HepG2 (cell line): ENCODE data around the gene STXBP5L. TPM values are rescaled to one million over a fixed set of nuclear protein-coding genes. Genes with fewer than 3 reads are reported as not detected.

Source experiments
- ATAC-seq: fragments of 200-7000 bp; cut with Tn5 transposase; 3 replicates; pipeline ENCODE4 v1.9.1; 2020; ENCODE audit warnings: mild to moderate bottlenecking, moderate library complexity
- BruUV-seq: library from RNA; stranded (reverse); fragments of 400-500 nt; replicated peaks from 2 replicates; lab custom pipeline; 2021; lab: Mats Ljungman, UMichigan
- CTCF ChIA-PET: fragments of 300-600 bp; formaldehyde crosslinking; extraction: SDS; loops from one replicate; lab custom pipeline; 2021; ENCODE audit warnings: low total read pairs, inconsistent platforms, low intra/inter-chr PET ratio; lab: Yijun Ruan, JAX
- POLR2A ChIA-PET: fragments of 350-600 bp; sonication (Branson Sonifier 250); formaldehyde crosslinking; loops from one replicate; lab custom pipeline; 2020; ENCODE audit warnings: antibody characterized with exemption, inconsistent platforms; lab: Yijun Ruan, JAX
- DNase-seq: peaks from one replicate; pipeline ENCODE4 v3.0.0-alpha.2; 2015; ENCODE audit warnings: low spot score
- FAIRE-seq: peaks from 3 replicates; lab custom pipeline; 2011; peaks lifted over from hg19 to GRCh38; lab: Jason Lieb, UNC
- H2AFZ ChIP-seq: one replicate; pipeline ENCODE4 v1.6.1; 2011; ENCODE audit warnings: low read length, inconsistent platforms
- H3K27ac ChIP-seq: fragments of 300-600 bp; 3 replicates; pipeline ENCODE4 v1.8.0; 2011; ENCODE audit warnings: mixed run types, mild to moderate bottlenecking, mixed read lengths, low read length, inconsistent platforms; ENCODE audit not compliant: insufficient read depth; ENCODE audit errors: extremely low read length
- H3K27me3 ChIP-seq, 2 experiments: fragments of 200-600 bp in 1 of 2; 2 replicates in 1 of 2; 3 replicates in 1 of 2; pipeline versions ENCODE4 v1.6.0 to v1.8.0; 2011; ENCODE audit warnings: low read length in 2 of 2, mild to moderate bottlenecking in 2 of 2, moderate library complexity in 2 of 2, inconsistent platforms in 1 of 2; ENCODE audit not compliant: insufficient read depth in 2 of 2, control insufficient read depth in 1 of 2
- H3K36me3 ChIP-seq, 2 experiments: fragments of 200-600 bp in 1 of 2; replicated peaks in 1 of 2; 2 replicates in 1 of 2; 3 replicates in 1 of 2; pipeline versions ENCODE4 v1.5.1 to v1.8.0; 2011; ENCODE audit warnings: low read length in 2 of 2, inconsistent platforms in 1 of 2; ENCODE audit not compliant: insufficient read depth in 2 of 2, control insufficient read depth in 1 of 2
- H3K4me1 ChIP-seq: 2 replicates; pipeline ENCODE4 v1.5.1; 2012; ENCODE audit warnings: low read length, inconsistent platforms; ENCODE audit not compliant: insufficient read depth
- H3K4me2 ChIP-seq: 2 replicates; pipeline ENCODE4 v1.6.0; 2011; ENCODE audit warnings: low read depth, low read length, inconsistent platforms
- H3K4me3 ChIP-seq, 3 experiments: fragments of 200-600 bp in 1 of 3; sonication (generic), shearing (Covaris generic) in 1 of 3; replicated peaks in 1 of 3; 2 replicates each; pipeline ENCODE4 v1.5.1; 2011 to 2016; ENCODE audit warnings: low read length in 3 of 3, inconsistent platforms in 2 of 3, low read depth in 2 of 3, mild to moderate bottlenecking in 2 of 3, control low read depth in 1 of 3, mixed read lengths in 1 of 3; ENCODE audit not compliant: insufficient read depth in 1 of 3
- H3K79me2 ChIP-seq: one replicate; pipeline ENCODE4 v1.6.1; 2011; ENCODE audit warnings: low read length, inconsistent platforms; ENCODE audit not compliant: insufficient read depth
- H3K9ac ChIP-seq: 2 replicates; pipeline ENCODE4 v1.6.0; 2011; ENCODE audit warnings: mild to moderate bottlenecking, low read depth, low read length, inconsistent platforms; ENCODE audit not compliant: insufficient read depth
- H3K9me3 ChIP-seq: 2 replicates; pipeline ENCODE4 v1.5.1; 2012; ENCODE audit warnings: mild to moderate bottlenecking, low read length
- H4K20me1 ChIP-seq: 2 replicates; pipeline ENCODE4 v1.6.0; 2011; ENCODE audit warnings: inconsistent platforms, mild to moderate bottlenecking, low read length, moderate library complexity; ENCODE audit not compliant: insufficient read depth
- AKNA ChIP-seq: sonication (generic); formaldehyde crosslinking; IDR thresholded peaks from 2 replicates; pipeline ENCODE4 v1.4.0; 2020; ENCODE audit warnings: missing genetic modification reagents, borderline replicate concordance
- MAFF ChIP-seq: IDR thresholded peaks from 2 replicates; pipeline ENCODE4 v1.6.1; 2011; ENCODE audit warnings: low read depth, low read length, improper control_type of control experiment
- MAFK ChIP-seq, 2 experiments: IDR thresholded peaks in 1 of 2; conservative IDR thresholded peaks in 1 of 2; 2 replicates each; pipeline ENCODE4 v1.6.1; 2011; ENCODE audit warnings: improper control_type of control experiment in 2 of 2, low read length in 2 of 2
- NFE2L2 ChIP-seq: fragments of 150-350 bp; IDR thresholded peaks from 2 replicates; pipeline ENCODE4 v1.6.1; 2014; ENCODE audit warnings: low read length
- SYNCRIP ChIP-seq: fragments of 200-400 bp; formaldehyde crosslinking; IDR thresholded peaks from 2 replicates; pipeline ENCODE4 v1.6.1; 2018; ENCODE audit warnings: mild to moderate bottlenecking, low read depth, low read length; ENCODE audit not compliant: insufficient read depth
- ZNF430 ChIP-seq: sonication (generic); formaldehyde crosslinking; IDR thresholded peaks from 2 replicates; pipeline ENCODE4 v1.9.0; 2021; ENCODE audit warnings: mild to moderate bottlenecking, missing genetic modification reagents
- WGBS: methylation state at CpG from one replicate; pipeline ENCODE4 v1.1.6; 2017; ENCODE audit warnings: low lambda C conversion rate; 5-methylcytosine and 5-hydroxymethylcytosine counted together
- in situ Hi-C: cut with HindIII; loops from 2 replicates; pipeline ENCODE4 v1.10.0; 2017; ENCODE audit warnings: low pct_unique_long_range_greater_than_20kb; ENCODE audit not compliant: extremely low pct_ligation_motif_present
- intact Hi-C: fragments of 100-400 bp; cut with micrococcal nuclease; formaldehyde crosslinking; loops from one replicate; pipeline ENCODE4 v1.10.0; 2022; ENCODE audit not compliant: unreplicated experiment
- polyA plus RNA-seq, 8 experiments: library from polyadenylated mRNA; depleted of rRNA in 3 of 8; stranded (reverse) in 7 of 8; unstranded in 1 of 8; fragments of >200 nt; fragmentation: Illumina TruSeq in 4 of 8; extraction: Trizol in 4 of 8; gene quantifications; 2 replicates each; pipeline versions ENCODE4 v1.2.1 to v1.2.3, GENCODE V29; 2011 to 2016; ENCODE audit warnings: low read depth in 4 of 8, missing spikeins in 1 of 8, mixed read lengths in 1 of 8; ENCODE audit not compliant: insufficient read depth in 1 of 8
- total RNA-seq, 5 experiments: library from RNA; depleted of rRNA; stranded (reverse); fragments of >200 nt; fragmentation: Illumina TruSeq; extraction: Trizol; gene quantifications; 2 replicates each; pipeline ENCODE4 v1.2.3, GENCODE V29; 2016; ENCODE audit warnings: low read depth in 1 of 5

The STXBP5L gene
- total and polyA plus RNA-seq, 2 of the 13 experiments (the other 11 are each of a cell fraction or from before 2014, with no cell fraction given) = not detected

- no peak for FAIRE-seq
- BruUV-seq = no TSS peak
- POLR2A ChIA-PET = no interaction called here
- Histone ChIP-seq H3K4me3 (no peak overlapping the region), H3K4me1 (no peaks in the 10 kb centered on the region), H2AFZ (no peak overlapping the region), H3K27ac (no peak overlapping the region), H3K4me2 (no peak overlapping the region), H3K36me3 (peaks cover 4 to 13% of the 10 kb centered on the region in 2 experiments; a peak in 4 of 5 replicates), H3K9ac (no peak overlapping the region)
- ATAC-seq = no peak
- in situ Hi-C loops (no loop called here), intact Hi-C loops (no loop called here)
- no peak for DNase-seq
- TF ChIP-seq MAFF (peak; percentile 91), NFE2L2 (peak; percentile 55), MAFK (conservative IDR thresholded peaks at IDR 0.05 in 1 of 2, IDR thresholded peaks at IDR 0.05 in 1 of 2; ENCODE audit: low read length in 2 of 2) (peak; percentile 91 to 97), ZNF430 (no peak)
- TF ChIP-seq, all 625 proteins: peak for 3
- CTCF ChIA-PET = no interaction called here
- Histone ChIP-seq H3K9me3 (no peaks in the 10 kb centered on the region), H3K27me3 (no peaks in the 10 kb centered on the region), H3K79me2 (no peaks in the 10 kb centered on the region), H4K20me1 (no peaks in the 10 kb centered on the region)
Measured at GRCh38 chr3:121463745-121464144, 555.7 kb downstream of the STXBP5L start.

GRCh38 chr3:121467085-121467484 lies 559.1 kb downstream of the STXBP5L start:
- intact Hi-C loops (no loop called here), in situ Hi-C loops (no loop called here)
- H3K9ac ChIP-seq = no peak overlapping the region
- ATAC-seq = no peak
- ChIA-PET POLR2A (no interaction called here), CTCF (no interaction called here)
- no peaks in the 10 kb centered on the region for H3K79me2 ChIP-seq
- DNase-seq = no peak
- FAIRE-seq = no peak
- H3K27me3 ChIP-seq = no peaks in the 10 kb centered on the region
- BruUV-seq = no TSS peak
- H3K4me1 ChIP-seq = no peaks in the 10 kb centered on the region
- H3K9me3 ChIP-seq = no peaks in the 10 kb centered on the region
- TF ChIP-seq AKNA (CRISPR knock-in tag) (no peak), SYNCRIP (no peak)
- no peak overlapping the region for H3K27ac ChIP-seq
- no peaks in the 10 kb centered on the region for H4K20me1 ChIP-seq
- no peak overlapping the region for H3K4me3 ChIP-seq
- WGBS = 95% methylated on average over 2 of the region's 2 CpGs
- H3K36me3 ChIP-seq = peaks cover 4 to 15% of the 10 kb centered on the region in 2 experiments; a peak in 4 of 5 replicates
- H3K4me2 ChIP-seq = no peak overlapping the region
- H2AFZ ChIP-seq = no peak overlapping the region
